GM18909 (cell line): Measurements from ENCODE around the gene EHD4.

Source experiments
- ATAC-seq: cut with Tn5 transposase; IDR thresholded peaks from one replicate; pipeline ENCODE4 v1.9.1; 2021; ENCODE audit warnings: mild to moderate bottlenecking; ENCODE audit not compliant: unreplicated experiment, poor library complexity

Gene EHD4

GRCh38 chr15:41972253-41973242, at the start of gene EHD4:
Gene EHD4, minus strand, starts transcription at chr15:41972557. Its CDS starts 63 bp downstream, at chr15:41972494.
- peak; percentile 80 for ATAC-seq

- ATAC-seq = no peak
These were observed 49.2 kb upstream of the EHD4 start for GRCh38 chr15:42021593-42021992.

GRCh38 chr15:42020713-42021273, 48.4 kb upstream of the EHD4 start, which contains the start of gene PLA2G4E:
Gene PLA2G4E, minus strand, starts transcription at chr15:42021042. Its CDS starts 12 bp downstream, at chr15:42021030.
- no peak for ATAC-seq

- ATAC-seq = no peak
These were observed 46.2 kb upstream of the EHD4 start for GRCh38 chr15:42018306-42019224.

GRCh38 chr15:42016971-42017370, 44.6 kb upstream of the EHD4 start:
- ATAC-seq = no peak

GRCh38 chr15:42014406-42014805, 42.0 kb upstream of the EHD4 start:
- ATAC-seq = no peak

- no peak for ATAC-seq
These were observed 40.6 kb upstream of the EHD4 start for GRCh38 chr15:42012928-42013482.

- ATAC-seq = no peak
These were observed 39.9 kb upstream of the EHD4 start for GRCh38 chr15:42012241-42012640.

GRCh38 chr15:42011074-42011473, 38.7 kb upstream of the EHD4 start:
- no peak for ATAC-seq

- peak; percentile 71 for ATAC-seq
These were observed 38.1 kb upstream of the EHD4 start for GRCh38 chr15:42010434-42010833.

GRCh38 chr15:42009474-42009873, 37.1 kb upstream of the EHD4 start:
- ATAC-seq = no peak

- no peak for ATAC-seq
These were observed 36.7 kb upstream of the EHD4 start for GRCh38 chr15:42009022-42009421.

- no peak for ATAC-seq
These were observed 35.0 kb upstream of the EHD4 start for GRCh38 chr15:42007386-42007785.

- no peak for ATAC-seq
These were observed 30.0 kb upstream of the EHD4 start for GRCh38 chr15:42002333-42002732.

- ATAC-seq = no peak
These were observed 28.9 kb upstream of the EHD4 start for GRCh38 chr15:42001236-42001635.

GRCh38 chr15:41999290-42000285, 27.2 kb upstream of the EHD4 start:
- ATAC-seq = no peak

- ATAC-seq = no peak
These were observed 25.5 kb upstream of the EHD4 start for GRCh38 chr15:41997845-41998244.

- no peak for ATAC-seq
These were observed 24.7 kb upstream of the EHD4 start for GRCh38 chr15:41996921-41997592.
